ENCODE results near the gene ZNF93.

DNA sequence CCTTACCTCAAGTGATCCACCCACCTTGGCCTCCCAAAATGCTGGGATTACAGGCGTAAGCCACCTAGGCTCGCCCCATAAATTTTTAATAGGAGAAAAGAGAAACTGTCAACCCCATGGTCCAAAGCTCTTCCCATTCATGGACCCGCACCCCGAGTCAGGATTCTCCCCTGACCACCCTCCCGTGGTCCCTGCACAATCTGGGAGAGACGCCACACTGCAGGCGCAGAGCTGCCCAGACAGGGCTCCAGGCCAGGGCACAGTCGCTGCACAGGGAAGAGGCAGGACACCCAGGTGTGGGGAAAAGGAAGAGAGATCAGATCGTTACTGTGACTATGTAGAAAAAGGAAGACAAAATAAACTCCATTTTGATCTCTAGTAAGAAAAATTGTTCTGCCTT, 54.5 kb downstream of the ZNF93 start:
- TF ChIP-seq POLR2AphosphoS5 (IDR thresholded peaks at IDR 0.05; ENCODE audit: low read depth) (no peak), GABPA (IDR thresholded peaks at IDR 0.05; ENCODE audit: low read depth) (no peak)
- TF ChIP-seq, protein P1, sequence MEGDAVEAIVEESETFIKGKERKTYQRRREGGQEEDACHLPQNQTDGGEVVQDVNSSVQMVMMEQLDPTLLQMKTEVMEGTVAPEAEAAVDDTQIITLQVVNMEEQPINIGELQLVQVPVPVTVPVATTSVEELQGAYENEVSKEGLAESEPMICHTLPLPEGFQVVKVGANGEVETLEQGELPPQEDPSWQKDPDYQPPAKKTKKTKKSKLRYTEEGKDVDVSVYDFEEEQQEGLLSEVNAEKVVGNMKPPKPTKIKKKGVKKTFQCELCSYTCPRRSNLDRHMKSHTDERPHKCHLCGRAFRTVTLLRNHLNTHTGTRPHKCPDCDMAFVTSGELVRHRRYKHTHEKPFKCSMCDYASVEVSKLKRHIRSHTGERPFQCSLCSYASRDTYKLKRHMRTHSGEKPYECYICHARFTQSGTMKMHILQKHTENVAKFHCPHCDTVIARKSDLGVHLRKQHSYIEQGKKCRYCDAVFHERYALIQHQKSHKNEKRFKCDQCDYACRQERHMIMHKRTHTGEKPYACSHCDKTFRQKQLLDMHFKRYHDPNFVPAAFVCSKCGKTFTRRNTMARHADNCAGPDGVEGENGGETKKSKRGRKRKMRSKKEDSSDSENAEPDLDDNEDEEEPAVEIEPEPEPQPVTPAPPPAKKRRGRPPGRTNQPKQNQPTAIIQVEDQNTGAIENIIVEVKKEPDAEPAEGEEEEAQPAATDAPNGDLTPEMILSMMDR (IDR thresholded peaks at IDR 0.05; ENCODE audit: insufficient read depth, low read length) = no peak
- TF ChIP-seq, protein P2, sequence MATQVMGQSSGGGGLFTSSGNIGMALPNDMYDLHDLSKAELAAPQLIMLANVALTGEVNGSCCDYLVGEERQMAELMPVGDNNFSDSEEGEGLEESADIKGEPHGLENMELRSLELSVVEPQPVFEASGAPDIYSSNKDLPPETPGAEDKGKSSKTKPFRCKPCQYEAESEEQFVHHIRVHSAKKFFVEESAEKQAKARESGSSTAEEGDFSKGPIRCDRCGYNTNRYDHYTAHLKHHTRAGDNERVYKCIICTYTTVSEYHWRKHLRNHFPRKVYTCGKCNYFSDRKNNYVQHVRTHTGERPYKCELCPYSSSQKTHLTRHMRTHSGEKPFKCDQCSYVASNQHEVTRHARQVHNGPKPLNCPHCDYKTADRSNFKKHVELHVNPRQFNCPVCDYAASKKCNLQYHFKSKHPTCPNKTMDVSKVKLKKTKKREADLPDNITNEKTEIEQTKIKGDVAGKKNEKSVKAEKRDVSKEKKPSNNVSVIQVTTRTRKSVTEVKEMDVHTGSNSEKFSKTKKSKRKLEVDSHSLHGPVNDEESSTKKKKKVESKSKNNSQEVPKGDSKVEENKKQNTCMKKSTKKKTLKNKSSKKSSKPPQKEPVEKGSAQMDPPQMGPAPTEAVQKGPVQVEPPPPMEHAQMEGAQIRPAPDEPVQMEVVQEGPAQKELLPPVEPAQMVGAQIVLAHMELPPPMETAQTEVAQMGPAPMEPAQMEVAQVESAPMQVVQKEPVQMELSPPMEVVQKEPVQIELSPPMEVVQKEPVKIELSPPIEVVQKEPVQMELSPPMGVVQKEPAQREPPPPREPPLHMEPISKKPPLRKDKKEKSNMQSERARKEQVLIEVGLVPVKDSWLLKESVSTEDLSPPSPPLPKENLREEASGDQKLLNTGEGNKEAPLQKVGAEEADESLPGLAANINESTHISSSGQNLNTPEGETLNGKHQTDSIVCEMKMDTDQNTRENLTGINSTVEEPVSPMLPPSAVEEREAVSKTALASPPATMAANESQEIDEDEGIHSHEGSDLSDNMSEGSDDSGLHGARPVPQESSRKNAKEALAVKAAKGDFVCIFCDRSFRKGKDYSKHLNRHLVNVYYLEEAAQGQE (IDR thresholded peaks at IDR 0.05; ENCODE audit: insufficient replicate concordance, low read depth) = no peak

Measured in HL-60 (cell line).